HG03469 (cell line): ENCODE data around the gene ATP2B3.
A peak's percentile ranks its signal among the peaks of the same experiment; 100 is the strongest.

Source experiments
- ATAC-seq: cut with Tn5 transposase; IDR thresholded peaks from one replicate; pipeline ENCODE4 v1.9.1; 2021; ENCODE audit warnings: mild to moderate bottlenecking, moderate library complexity, moderate number of reproducible peaks; ENCODE audit not compliant: unreplicated experiment

The ATP2B3 gene

DNA sequence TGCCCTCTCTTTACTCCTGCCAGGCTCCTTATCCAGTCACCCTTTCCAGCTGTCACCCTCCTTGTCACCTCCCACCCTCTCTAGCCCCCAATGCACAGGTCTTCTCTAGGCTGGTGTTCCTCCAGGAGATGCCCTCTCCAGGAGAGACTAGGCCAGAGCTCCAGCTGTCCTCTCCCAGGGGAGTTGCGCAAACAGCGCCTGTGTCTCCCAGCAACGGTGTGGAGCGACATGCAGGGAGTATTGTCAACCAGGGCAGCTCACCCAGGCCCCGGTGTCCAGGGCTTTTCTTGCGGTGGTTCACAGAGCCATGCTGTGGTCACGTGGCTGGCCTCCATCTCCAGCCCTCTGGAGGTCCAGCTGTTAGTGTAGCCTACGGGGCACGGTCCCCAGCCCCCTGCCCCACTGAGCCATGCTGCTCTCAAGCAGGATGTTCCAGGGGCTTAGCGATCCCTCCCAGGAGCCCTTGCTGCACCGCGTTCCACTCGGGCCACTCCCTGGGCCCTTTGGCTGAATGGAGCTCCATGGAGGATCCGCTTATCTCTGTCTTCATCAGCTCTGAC is 46.7 kb downstream of the ATP2B3 start:
- no peak for ATAC-seq

DNA sequence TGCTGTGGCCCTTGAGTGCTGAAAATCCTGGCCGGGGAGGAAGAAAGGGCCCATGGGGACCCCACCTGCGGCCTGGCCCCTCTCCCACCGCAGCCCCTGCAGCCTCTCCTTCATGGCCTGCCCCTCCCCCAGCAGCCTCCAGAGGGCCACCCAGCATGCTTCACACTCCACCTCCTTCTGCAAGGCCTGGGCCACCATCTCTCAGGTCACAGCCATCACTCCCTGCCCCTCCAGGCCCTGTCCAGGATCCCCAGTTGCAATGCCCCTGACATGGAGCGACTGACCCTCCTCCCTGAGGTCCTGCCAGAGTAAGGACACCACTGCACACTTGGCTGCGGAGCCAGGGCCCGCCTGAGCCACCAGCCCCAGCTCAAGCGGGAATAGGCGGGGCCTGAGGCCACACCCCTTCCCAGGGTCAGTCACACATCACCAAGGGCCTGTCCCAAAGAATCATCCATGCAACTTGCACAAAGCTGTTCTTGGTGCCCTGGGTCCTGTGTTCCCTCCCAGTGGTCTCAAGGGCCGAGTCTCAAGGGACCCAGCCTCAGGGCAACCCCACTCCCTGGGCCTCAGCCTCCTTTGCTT is 48.6 kb downstream of the ATP2B3 start:
- ATAC-seq = no peak

DNA sequence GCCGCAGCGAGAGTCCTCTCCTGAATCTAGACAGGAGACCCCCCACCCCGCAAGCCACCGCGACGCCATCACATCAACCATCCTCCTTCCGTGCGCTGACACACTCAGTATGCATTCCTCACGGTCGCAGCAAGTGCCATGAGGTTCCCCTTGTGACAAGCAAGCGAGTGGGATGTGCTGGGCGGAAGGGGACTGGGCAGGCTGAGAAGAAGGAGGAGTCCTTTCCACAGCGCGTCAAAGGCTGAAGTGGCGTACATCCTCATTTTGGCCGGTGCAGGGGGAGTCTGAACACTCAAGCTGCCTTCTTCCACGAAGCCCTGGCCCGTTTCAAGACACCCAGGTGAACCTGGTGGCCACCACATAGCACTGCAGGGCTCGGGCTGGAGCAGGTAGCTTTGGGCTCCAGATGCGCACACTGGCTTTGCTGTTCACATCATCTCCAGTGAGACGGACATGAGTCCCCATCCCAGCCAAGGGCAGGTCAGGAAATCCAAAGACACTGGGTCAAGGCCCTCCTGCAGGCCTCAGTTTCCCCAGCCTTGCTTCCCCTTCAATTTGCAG is 51.1 kb downstream of the ATP2B3 start:
- ATAC-seq = no peak

DNA sequence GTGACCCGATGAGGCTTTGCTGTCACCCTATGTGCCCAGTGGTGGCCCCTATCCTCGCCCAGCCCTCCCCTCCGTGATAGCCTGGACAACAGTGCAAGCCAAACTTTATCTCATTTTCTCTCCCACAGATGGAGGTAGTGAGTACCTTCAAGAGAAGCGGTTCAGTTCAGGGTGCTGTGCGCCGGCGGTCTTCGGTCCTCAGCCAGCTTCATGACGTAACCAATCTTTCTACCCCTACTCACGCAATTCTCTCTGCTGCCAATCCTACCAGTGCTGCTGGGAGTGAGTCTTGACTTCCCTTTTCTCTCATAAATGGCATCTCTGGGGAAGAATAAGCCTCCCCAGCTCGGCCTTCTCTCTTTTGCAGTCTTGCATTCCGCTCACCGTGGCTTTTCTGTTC is 52.0 kb downstream of the ATP2B3 start:
- ATAC-seq = no peak

DNA sequence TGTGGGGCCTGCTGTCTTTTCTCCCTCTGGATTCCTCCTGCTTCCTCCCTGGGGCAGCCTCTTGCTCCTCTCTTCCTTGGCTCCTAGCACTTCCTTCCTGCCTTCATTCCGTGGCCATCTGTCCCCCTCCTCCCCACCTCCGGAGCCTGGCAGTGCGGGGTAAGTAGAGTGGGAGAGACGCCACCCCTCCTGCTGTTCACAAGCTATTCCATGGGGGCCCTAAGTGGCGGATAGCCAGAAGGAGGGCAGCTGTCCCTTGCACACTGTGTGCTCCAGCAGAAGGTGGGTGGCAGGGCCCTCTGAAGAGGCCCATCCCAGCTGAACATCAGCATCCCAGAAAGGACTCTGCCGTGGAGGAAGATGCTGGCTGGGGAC is 54.1 kb downstream of the ATP2B3 start:
- ATAC-seq = no peak

DNA sequence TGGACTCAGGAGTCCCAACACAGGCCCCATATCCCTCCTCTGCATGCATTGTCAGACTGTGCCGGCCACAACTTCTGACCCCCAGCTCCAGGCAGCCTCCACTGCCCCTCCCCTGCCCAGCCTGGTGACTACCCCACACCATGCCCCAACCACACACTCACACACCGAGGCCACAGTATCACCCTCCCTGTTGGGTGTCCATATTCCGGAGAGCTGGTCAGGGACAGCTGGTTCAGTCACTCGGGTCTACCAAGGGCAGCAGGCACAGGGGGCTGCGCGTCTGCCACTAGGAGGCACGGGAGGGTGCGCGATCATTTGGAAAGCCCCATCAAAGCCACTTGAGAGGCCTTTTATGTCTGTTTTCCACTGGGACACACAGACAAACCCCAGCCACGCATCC is 55.2 kb downstream of the ATP2B3 start:
- ATAC-seq = no peak

DNA sequence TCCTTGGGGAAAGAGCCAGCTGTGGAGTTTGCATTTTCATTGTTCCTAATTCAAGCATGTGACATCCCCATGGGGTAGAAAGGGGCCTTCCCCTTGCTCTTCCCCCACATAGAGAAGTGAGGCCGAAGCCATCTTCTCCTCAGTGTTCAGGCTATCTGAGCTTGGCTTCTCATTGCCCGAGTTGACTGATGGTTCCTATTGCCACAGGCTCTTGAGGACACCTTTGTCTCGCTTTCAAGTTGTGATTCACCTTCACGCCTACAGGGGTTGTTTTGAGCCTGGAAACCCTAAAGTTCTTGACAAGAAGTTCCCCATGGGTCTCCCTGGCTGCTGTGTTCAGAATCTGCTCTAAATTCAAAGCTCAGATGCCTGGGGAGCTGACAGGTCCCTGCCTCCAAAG is 56.5 kb downstream of the ATP2B3 start:
- ATAC-seq = no peak

DNA sequence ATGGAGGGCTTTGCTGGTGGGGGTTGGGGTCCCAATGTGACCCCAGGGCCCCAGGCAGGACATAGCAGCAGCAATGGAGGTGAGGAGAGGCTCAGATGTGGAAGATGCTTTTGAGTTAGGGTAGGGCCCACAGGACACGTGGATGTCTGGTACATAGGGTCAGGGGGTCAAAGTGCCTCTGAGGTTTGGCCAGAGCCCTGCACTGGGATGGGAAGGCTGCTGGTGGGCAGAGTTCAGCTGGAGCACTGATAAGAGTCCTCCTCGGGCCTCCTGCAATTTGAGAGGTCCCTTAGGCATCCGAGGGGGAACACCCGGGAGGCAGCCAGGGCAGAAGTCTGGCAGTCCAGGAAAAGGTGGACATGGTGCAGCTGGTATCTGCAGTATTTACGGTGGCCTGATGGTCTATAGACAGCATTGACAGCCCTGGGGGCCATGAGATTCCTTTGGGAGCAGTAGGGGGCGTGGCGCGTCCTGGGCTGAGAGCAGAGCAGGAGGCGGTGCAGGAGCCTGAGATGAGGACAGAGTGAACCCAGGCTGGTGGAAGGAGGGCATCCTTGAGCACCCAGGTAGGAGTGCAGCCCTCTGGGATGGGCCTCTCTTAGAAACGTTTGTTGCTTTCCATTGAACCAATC is 58.9 kb downstream of the ATP2B3 start:
- ATAC-seq = no peak

DNA sequence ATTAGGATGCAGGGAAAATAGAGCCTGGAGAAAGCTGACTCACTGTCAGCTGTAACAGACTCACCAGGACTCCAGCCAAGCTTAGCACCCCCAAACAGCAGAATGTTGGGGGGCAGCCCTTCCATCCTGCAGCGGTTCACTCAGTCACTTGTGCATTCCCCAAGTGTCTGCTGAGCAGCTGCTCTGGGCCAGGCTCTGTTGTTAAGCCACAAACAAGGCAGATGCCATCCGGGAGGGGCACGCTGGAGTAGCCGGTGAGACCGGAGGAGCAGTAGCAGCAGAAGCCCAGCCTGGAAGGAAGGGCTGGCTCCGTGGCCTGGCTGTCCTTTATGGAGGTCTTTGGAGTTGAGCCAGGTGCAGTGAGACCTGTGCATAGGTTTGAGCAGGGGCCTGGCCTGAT is 59.5 kb downstream of the ATP2B3 start:
- no peak for ATAC-seq

DNA sequence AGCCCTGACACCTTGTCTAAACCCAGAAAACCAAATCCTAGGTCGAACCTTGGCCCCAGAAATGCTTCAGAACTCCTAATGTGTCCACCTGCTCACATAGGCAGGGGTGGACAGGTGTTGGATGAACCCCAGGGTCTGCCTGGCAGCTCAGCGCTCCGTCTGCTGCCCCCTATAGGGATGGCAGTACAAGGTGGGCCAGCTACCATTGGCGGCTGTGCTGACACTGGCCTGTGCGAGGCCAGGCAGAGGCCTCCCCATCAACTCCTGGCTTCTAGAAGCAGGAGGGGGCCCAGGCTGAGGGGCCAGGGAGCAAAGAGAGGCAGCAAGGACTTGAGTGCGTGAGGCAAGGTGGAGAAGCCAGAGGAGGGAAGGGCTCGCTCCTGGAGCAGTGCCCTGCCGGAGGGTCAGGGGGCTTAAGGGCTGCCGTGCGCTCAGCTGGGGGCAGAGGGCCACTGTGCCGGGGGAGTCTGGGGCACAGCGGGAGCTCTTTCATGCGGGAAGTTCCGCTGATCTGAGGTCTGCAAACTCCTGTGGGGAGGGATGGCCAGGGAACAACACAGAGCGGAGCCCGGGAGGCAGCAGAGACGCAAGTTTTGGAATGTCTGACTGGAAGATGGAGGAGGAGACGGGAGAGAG is 60.9 kb downstream of the ATP2B3 start:
- no peak for ATAC-seq

DNA sequence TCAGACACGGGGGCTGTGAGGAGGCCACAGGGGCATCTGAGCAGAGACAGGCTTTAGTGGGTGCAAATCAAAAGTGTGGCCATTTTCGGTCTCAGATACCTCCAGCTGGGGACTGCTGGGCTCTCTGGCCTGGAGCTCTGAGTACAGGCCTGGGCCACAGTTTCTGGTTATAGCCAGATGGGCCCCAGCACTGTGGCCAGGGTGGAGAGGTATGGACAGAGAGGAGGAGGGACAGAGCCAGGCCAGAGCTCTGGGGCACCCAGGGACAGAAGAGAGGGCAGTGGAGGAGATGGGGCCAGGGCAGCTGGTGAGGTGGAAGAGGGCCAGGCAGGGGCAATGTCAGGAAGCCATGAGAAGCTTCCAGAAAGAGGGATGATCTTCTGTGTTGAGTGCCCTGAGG is 61.4 kb downstream of the ATP2B3 start:
- ATAC-seq = no peak

DNA sequence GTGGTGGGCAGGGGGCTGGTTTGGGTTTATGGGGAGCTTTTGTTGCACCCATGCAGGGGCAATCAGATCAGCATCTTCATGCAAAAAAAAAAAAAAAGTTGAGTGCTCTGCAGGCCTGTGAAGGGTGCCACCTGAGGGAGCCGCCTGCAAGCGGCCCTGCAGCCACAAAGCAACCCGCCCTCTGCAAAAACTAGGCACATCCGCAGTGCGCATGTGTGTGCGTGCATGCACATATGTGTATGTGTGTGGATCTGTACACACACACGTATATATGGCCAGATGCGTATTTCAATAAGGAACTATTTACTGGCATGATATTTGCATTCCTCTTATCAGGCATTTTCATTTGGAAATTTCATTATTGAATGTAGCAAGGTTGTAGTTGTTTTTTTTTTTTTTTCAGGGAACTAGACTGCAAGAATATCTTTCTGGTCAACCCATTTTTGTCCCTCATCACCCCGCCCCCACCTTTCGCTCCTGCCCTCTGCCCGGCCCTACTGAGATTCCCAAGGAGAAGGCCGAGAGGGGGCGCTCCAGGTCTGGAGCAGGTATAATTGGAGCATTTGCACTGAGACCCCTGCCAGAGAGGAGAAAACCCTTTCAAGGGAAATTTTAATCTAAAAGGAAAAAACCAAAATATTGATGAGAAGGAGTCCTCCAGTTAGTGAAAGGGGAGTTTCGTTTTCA is 63.4 kb downstream of the ATP2B3 start:
- no peak for ATAC-seq

DNA sequence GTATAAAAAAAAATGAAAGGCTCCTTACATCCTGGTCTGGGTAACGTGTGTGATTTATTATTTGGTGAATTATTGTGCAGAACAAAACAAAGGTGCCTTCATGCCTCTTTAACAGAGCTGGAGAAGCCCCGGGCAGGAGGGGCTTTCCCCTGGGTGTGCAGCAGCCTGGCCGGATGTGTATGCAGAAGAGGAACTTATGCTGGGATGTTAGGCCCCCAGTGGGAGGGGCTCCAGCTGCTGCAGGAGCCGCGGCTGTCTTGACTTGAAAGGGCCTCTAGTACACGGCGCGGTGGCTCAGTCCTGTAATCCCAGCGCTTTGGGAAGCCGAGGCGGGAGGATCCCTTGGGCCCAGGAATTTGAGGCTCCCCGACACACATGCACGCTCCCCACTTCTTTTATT is 65.5 kb downstream of the ATP2B3 start:
- ATAC-seq = peak; percentile 93

DNA sequence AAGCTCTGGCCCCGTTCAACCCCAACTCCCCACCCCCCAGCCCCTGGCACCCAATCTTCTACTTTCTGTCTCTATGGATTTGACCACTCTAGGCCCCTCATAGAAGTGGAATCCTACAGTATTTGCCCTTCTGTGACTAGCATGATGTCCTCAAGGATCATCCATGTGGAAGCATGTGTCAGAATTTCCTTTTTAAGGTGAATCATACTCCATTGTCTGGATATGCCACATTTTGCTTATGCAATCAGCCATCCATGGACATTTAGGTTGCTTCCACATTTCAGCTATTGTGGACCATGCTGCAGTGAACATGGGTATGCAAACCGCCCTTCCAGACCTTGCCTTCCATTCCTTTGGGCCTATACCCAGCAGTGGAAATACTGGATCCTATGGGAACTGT is 66.0 kb downstream of the ATP2B3 start:
- ATAC-seq = no peak

DNA sequence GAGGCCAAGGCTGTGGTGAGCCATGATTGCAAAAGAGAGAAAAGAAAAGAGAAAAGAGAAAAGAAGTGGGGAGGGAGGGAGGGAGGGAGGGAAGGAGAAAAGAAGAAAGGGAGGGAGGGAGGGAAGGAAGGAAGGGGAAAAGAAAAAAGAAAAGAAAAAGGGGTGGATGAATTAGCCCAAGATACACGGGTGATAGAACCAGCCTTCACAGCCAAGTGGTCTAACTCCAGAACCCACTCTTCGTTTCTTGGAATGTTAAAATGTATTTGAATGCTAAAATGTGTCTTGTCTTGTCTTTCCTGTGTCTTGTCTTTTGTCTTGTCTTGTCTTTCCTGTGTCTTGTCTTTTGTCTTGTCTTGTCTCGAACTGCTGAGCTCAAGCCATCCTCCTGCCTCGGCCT is 68.4 kb downstream of the ATP2B3 start:
- no peak for ATAC-seq

DNA sequence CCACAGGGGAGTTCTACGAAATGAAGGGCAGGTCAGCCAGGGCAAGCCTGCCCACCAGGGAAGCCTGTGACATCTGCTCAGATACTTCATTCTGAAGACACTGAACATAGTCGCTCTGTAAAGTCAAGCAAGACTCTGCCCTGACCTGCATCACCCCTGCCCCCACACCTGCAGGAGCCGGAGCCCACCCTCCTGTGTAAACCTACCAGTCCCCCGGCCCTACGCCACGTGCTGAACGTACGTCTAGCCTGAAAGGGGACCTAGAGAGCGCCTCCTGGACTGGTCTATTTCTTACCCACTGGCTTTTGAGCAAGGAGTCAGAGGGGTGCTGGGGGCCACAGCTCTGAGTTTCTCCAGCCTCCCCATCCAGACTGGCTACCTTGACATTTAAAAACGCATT is 69.9 kb downstream of the ATP2B3 start:
- no peak for ATAC-seq

DNA sequence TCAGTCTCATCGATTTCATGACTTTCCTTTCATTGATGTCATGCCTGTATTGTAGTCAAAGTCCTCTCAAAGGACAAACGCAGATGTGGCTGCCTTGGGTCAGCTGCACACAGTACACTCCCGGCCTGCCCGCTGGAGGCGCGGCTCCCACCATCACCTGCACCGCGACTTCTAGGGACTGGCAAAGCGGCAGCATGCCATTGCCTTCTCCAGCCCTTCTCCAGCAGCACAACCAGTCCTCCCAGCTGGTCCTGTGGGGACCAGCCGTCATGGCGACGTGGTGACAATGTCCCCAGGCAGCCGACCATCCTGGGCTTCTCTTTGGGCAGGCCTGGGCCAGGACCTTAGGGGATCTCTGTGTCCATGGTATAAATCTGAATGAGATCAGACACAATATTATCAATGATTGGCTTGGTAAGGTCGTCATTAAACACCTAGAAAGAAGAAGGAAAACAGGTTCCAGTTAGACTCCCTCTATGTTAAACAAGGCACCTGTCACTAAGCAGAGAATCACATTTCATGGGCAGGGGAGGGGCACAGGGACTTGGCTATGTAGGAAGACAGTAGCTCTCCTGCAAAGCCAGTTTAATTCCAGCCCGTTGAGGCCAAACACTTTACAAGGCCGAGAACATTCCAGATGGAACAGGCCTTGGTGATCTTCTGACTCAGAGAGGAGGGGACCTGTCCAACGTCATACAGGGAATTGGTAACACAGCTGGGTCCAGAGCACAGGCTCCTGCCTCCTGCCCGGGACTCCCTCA is 70.8 kb downstream of the ATP2B3 start:
- no peak for ATAC-seq

DNA sequence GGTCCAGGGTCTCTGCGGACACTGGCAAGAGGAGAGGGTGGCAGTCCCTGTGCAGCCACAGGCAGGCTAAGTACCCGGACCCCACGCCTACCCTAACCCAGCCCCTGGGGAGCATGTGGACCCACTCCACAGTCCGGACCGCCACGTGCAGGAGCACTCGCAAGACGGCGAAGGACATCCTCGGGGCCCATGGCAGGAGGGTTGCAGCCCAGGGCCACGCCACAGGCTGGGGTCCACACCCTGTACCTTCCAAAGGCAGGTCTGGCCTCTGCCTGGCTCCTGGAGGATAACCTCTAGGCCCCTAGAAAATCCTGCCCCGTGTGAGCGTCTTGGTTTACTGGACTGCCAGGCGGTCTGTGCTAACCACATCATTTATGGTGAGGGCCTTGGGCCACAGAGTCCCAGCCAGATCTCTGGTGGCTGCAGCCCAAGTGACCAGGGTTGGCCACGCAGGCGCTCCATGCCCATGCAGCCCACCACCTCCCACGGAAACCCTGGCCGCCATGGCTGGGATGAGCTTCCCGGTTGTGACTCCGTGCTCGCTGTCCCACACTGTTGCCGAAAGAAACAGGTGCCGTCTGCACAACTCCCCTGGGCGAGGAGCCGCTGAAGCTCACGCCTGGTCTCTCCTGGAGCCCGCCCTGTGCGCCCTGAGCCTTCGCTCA is 71.5 kb downstream of the ATP2B3 start:
- ATAC-seq = no peak

DNA sequence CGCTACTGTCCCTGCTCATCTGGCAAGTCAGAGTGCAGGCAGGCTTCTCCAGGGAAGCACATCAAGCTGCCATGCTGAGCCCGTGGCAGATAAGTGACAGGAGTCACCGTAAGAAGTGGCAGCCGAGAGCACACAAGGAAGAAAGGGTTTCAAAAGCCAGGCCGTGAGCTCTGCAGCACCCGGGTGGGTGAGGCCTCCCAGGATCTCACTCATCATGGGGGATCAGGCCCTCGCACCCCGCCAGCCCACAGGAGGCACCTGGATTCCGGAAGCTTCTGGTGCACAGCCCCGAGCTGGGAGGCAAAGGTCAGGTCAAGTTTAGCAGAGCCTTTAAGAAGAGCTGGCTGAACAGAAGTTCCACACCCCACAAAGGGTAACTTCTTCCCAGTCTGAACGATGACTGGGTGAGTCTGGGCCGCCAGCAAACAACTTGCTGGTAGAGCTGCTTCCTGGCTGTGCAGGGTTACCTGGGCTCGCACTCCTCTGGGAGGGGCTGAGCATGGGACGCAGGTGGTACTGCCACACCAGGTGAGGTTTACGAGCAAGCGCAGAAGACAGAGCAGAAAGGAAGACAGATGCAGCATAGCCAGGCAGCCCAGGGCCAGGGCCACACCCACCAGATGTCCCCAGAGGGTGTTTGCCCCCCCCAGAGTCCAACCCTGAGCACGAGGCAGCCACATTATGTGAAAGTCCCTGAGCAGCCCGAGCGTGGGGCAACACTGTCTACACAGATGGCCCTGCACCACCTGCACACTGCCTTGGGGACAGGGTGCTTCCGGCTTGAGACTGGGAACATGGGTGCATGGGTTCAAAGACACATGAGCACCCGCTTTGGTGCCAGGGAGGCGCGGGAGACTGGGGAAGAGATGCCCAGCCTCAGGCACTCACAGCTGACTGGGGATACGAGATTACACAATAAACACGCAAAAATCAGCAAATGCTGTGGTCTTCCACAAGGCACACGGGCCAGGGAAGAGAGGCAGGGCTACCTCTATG is 73.8 kb downstream of the ATP2B3 start:
- ATAC-seq = no peak
